MCF 10A (cell line): ENCODE results near the gene UGT1A10. TPM values are rescaled to one million over a fixed set of nuclear protein-coding genes. Genes with fewer than 3 reads are reported as not detected.

Experiments
- BruUV-seq: library from RNA; stranded (reverse); fragments of 400-500 nt; replicated peaks from 2 replicates; lab custom pipeline; 2021; lab: Mats Ljungman, UMichigan
- CTCF ChIA-PET: fragments of 300-600 bp; sonication (Branson Sonifier 250); formaldehyde crosslinking; extraction: SDS; loops from one replicate; lab custom pipeline; 2021; ENCODE audit warnings: antibody characterized with exemption, inconsistent platforms; lab: Yijun Ruan, JAX
- POLR2A ChIA-PET: fragments of 300-600, 350-650 bp; sonication (Branson Sonifier 250); formaldehyde crosslinking; extraction: SDS; loops from one replicate; lab custom pipeline; 2020; ENCODE audit warnings: antibody characterized with exemption, inconsistent platforms; lab: Yijun Ruan, JAX
- DNase-seq: peaks from one replicate; pipeline ENCODE4 v3.0.0-alpha.2; 2018; ENCODE audit not compliant: unreplicated experiment
- H3K27ac Mint-ChIP-seq: one replicate; pipeline ENCODE4 v1.8.0; 2022; ENCODE audit warnings: mild to moderate bottlenecking, low read depth, mixed read lengths; ENCODE audit not compliant: unreplicated experiment
- H3K27me3 Mint-ChIP-seq: one replicate; pipeline ENCODE4 v1.8.0; 2022; ENCODE audit warnings: mixed read lengths; ENCODE audit not compliant: insufficient read depth, unreplicated experiment
- H3K36me3 Mint-ChIP-seq: one replicate; pipeline ENCODE4 v1.8.0; 2022; ENCODE audit warnings: mild to moderate bottlenecking, moderate library complexity, mixed read lengths; ENCODE audit not compliant: insufficient read depth, unreplicated experiment
- H3K4me1 Mint-ChIP-seq: one replicate; pipeline ENCODE4 v1.8.0; 2022; ENCODE audit warnings: mixed read lengths; ENCODE audit not compliant: insufficient read depth, unreplicated experiment
- H3K4me3 Mint-ChIP-seq: one replicate; pipeline ENCODE4 v1.8.0; 2022; ENCODE audit warnings: mild to moderate bottlenecking, moderate library complexity, mixed read lengths; ENCODE audit not compliant: unreplicated experiment
- H3K9me3 Mint-ChIP-seq: one replicate; pipeline ENCODE4 v1.8.0; 2022; ENCODE audit warnings: mixed read lengths; ENCODE audit not compliant: unreplicated experiment
- CTCF ChIP-seq: fragments of 200-600 bp; IDR thresholded peaks from one replicate; pipeline ENCODE4 v1.8.0; 2022; ENCODE audit warnings: antibody characterized with exemption, mild to moderate bottlenecking; ENCODE audit not compliant: unreplicated experiment
- intact Hi-C: fragments of 100-400 bp; cut with micrococcal nuclease; formaldehyde crosslinking; loops from 2 replicates; pipeline ENCODE4 v1.14.1; 2022
- total RNA-seq: library from RNA; stranded (reverse); gene quantifications from 2 replicates; pipeline ENCODE4 v1.2.3, GENCODE V29; 2022

UGT1A10 gene
- total RNA-seq, 1 experiment from 2014 or later = not detected

- CTCF ChIA-PET = no interaction called here
Measured at GRCh38 chr2:233598952-233599351, 37.3 kb upstream of the UGT1A10 start.

GRCh38 chr2:233600386-233600785 lies 35.9 kb upstream of the UGT1A10 start:
- DNase-seq = no peak
- Mint-ChIP-seq H3K9me3 (no peaks in the 10 kb centered on the region), H3K27ac (no peak overlapping the region), H3K4me3 (no peak overlapping the region), H3K36me3 (no peaks in the 10 kb centered on the region), H3K27me3 (no peaks in the 10 kb centered on the region), H3K4me1 (no peaks in the 10 kb centered on the region)
- intact Hi-C loops = no loop called here
- ChIA-PET CTCF (no interaction called here), POLR2A (interaction anchor here (0.6 kb wide), 1 partner anchor 603 kb away, joined by 3 read pairs; no protein-coding TSS in a partner anchor)
- TF ChIP-seq CTCF = no peak
- no TSS peak for BruUV-seq

More at GRCh38 chr2:233598952-233599351, 37.3 kb upstream of the UGT1A10 start:
- intact Hi-C loops = no loop called here
- no peak overlapping the region for H3K4me3 Mint-ChIP-seq
- H3K27me3 Mint-ChIP-seq = no peaks in the 10 kb centered on the region
- no peaks in the 10 kb centered on the region for H3K4me1 Mint-ChIP-seq
- no peak for TF ChIP-seq CTCF
- no peak for DNase-seq
- H3K9me3 Mint-ChIP-seq = no peaks in the 10 kb centered on the region
- no peak overlapping the region for H3K27ac Mint-ChIP-seq
- POLR2A ChIA-PET = no interaction called here
- BruUV-seq = no TSS peak
- no peaks in the 10 kb centered on the region for H3K36me3 Mint-ChIP-seq

GRCh38 chr2:233602076-233602475 lies 34.2 kb upstream of the UGT1A10 start:
- Mint-ChIP-seq H3K27ac (no peak overlapping the region), H3K36me3 (no peaks in the 10 kb centered on the region), H3K4me1 (no peaks in the 10 kb centered on the region), H3K27me3 (no peaks in the 10 kb centered on the region), H3K4me3 (no peak overlapping the region), H3K9me3 (peaks cover 7% of the 10 kb centered on the region)
- no peak for TF ChIP-seq CTCF
- intact Hi-C loops = no loop called here
- BruUV-seq = no TSS peak
- no peak for DNase-seq
- ChIA-PET CTCF (no interaction called here), POLR2A (interaction anchor here (0.6 kb wide), 1 partner anchor 146 kb away, joined by 3 read pairs; no protein-coding TSS in a partner anchor)

- no peak for TF ChIP-seq CTCF
- H3K27ac Mint-ChIP-seq = no peak overlapping the region
- peaks cover 7% of the 10 kb centered on the region for H3K9me3 Mint-ChIP-seq
- BruUV-seq = no TSS peak
- CTCF ChIA-PET = interaction anchor here (0.6 kb wide), 1 partner anchor 167 kb away, joined by 3 read pairs; no protein-coding TSS in a partner anchor
- H3K4me1 Mint-ChIP-seq = no peaks in the 10 kb centered on the region
- no peak overlapping the region for H3K4me3 Mint-ChIP-seq
- no peaks in the 10 kb centered on the region for H3K27me3 Mint-ChIP-seq
- DNase-seq = no peak
- H3K36me3 Mint-ChIP-seq = no peaks in the 10 kb centered on the region
- intact Hi-C loops = no loop called here
- POLR2A ChIA-PET = interaction anchor here (1.0 kb wide), 1 partner anchor 87 kb away, joined by 3 read pairs; no protein-coding TSS in a partner anchor
Measured at GRCh38 chr2:233603520-233603919, 32.7 kb upstream of the UGT1A10 start.
